Stimulated activated CD4-positive, alpha-beta T cell treated with anti-CD3 and anti-CD28 coated beads, Interleukin-2, amount 100 ng/mL, for 24 hours (primary cell): Measurements from ENCODE around the gene AGAP9.
A peak's percentile ranks its signal among the peaks of the same experiment; 100 is the strongest.
"Not testable (repeated sequence)": the region's sequence is repeated elsewhere in the genome, so short reads cannot be mapped to it uniquely, and the experiment has no call there.

Experiments
- DNase-seq, 2 donors: peaks; one replicate each; pipeline ENCODE4 v3.0.0-alpha.2; 2020

Gene AGAP9

GRCh38 chr10:47484786-47485185 is 38.7 kb downstream of the AGAP9 start:
- not testable (repeated sequence) for DNase-seq

DNA sequence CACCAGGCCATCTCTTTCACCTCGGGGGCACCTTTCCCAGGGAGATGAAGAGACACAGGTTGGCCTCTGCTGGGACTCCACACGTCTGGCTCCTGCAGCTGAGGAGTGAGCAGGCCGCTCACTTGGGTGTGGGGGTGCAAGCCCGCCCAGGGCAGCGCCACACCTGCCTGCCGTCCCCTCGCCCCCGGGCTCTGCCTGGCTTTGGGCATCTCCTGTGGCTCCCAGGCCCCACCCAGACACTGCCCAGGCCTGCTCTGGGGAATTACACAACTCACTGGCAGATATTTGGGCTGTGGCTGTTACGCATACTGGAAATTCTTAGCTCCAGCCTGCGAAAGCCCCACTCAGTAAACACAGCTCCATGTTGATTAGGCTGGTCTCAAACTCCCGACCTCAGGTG is 39.5 kb downstream of the AGAP9 start, which contains the start of gene ANXA8:
TSS of gene ANXA8 (minus strand) at position 193 of the 400 bp plus-strand sequence. CDS start at position 11, 182 bp downstream.
- not testable (repeated sequence) for DNase-seq

GRCh38 chr10:47482367-47482766 is 41.1 kb downstream of the AGAP9 start:
- DNase-seq = not testable (repeated sequence)

GRCh38 chr10:47481768-47482181 is 41.7 kb downstream of the AGAP9 start:
- not testable (repeated sequence) for DNase-seq

DNA sequence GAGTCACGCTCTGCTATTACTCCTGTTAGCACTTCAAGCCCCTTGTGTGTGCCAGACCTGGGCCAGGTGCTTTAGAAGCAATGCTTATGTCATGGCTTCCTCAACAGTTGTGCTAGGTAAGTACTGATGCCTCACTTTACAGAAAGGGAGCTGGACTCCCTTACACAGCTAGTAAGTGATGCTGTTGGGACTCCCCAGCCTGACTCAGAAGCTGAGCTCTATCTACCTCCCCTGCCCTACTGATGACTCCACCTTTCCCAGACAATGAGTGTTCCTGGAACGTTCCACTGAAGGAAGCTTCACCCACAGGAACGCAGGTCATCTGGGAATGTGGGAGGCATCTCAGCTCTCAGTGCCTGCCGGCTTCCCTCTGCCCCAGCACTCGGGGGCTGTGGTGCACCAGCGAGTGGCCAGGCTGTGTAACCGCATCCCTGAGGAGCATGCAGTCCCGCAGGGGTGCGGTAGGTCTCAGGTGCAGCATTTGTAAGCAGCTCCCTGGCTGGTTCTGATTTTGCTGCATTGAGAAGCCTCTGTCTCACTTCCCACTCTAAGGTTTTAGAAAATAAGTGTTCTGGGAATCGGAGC is 42.2 kb downstream of the AGAP9 start:
- DNase-seq = not testable (repeated sequence)

DNA sequence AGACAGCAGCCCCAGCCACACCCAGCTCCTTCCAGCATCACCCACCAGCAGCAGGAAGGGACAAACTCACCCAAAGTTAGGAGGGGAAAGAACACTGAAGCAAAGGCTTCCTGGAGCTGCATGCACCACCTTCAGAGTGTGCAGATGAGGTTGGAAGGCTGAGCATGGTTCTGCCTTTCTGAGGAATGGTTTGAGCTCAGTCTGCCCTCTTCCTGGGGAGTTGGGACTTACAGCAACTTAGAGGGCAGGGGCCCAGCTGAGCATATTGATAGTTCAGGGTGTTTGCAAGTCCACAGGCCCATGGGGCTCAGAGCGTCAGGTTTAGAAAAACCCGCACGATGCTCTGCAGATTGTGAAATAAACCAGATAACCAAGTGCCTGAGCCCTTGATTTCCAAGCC is 43.3 kb downstream of the AGAP9 start:
- not testable (repeated sequence) for DNase-seq

DNA sequence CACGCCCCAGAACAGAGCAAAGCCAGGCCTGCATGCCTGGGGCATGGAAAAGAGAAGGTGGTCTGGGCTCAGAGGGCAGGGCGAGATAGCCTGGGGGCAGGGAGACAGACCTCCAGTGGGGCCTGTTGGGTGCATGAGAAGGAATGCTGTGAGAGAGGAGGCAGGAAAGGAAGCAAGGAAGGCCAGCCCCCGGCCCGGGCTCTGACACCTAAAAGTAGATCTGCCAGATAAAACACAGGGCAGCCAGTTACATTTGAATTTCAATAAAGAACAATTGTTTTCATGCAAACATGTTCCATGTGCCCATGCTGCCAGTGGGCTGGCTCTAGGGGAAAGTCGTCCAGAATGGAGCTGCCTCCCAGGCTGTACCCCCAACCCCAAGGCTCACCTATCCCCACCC is 45.3 kb downstream of the AGAP9 start:
- DNase-seq = not testable (repeated sequence)

DNA sequence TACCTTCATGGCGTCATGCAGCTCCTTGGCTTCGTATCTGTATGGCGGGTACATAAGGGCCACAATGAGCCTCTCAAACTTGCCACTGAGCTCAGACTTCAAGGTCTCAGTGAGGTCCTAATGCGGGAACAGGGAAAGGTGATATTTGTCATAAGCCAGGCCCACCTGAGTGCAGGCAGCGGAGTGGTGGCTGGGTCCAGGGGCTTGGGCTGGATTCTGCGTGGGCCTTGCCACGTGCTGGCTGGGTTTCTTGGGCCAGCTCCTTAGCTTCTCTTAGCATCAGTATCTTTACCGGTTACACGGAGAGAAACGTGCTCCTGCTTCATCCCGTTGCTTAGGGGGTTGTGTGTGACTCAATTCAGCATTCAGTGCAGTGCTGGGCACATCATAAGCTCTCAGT is 46.4 kb downstream of the AGAP9 start:
- not testable (repeated sequence) for DNase-seq

DNA sequence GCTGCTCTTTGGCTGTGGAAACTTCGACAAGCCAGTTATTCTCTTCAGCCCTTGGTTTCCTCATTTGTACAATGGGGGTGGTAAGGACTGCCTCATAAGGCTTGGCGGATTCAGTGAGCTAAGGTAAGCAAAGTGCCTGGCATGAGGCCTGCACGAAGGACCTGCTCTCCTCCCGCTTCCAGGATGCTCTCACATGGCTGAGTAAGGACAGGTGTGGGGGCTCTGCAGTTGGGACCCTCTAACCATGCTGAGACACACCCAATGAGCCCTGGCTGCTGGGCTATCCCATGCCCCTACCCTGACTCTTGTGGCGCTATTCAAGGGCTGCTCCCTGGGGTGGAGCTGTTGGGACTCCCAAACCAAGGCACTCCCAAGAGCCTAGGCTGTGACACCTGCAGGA is 48.3 kb downstream of the AGAP9 start:
- not testable (repeated sequence) for DNase-seq

GRCh38 chr10:47473516-47473915 is 49.9 kb downstream of the AGAP9 start:
- DNase-seq = not testable (repeated sequence)

- DNase-seq = not testable (repeated sequence)
Measured at GRCh38 chr10:47472647-47473046, 50.8 kb downstream of the AGAP9 start.

- DNase-seq = not testable (repeated sequence)
Measured at GRCh38 chr10:47472072-47472471, 51.4 kb downstream of the AGAP9 start.

DNA sequence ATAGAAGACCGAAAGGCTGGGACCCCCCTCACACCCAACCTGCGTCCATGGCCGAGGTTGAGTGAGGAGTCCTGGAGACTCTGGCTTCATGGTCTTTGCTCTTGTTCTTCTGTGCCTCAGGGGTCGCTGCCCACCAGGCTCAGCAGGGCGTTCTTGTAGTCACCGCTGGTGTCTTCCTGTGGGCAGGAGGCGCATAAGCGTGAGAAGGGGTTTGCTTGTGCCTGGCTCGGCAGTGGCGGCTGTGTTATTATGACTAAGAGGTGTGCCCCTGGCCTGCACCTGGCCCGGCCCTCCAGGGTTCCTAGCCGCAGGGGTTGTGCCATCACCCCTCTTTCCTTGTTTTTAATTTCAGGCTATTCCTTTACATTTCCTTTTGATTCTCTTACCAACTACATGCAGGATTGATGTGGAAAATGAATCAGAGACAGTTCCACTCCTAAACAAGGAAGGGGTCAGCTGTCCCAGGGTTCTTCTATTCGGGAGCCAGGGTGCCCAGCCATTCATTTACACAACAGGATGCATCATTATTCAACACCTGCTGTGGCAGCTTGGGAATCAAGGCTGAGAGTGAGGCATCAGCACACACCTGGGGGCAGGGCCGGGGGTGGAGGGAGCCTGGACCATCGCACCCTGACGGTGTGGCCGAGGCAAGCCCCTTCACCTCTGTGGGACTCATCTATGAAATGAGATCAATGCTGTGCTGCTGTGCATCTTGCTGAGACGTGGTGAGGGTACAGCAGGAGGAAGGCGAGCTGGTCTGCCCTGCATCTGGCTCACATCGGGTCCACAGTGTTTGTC is 54.5 kb downstream of the AGAP9 start:
- DNase-seq = not testable (repeated sequence)

DNA sequence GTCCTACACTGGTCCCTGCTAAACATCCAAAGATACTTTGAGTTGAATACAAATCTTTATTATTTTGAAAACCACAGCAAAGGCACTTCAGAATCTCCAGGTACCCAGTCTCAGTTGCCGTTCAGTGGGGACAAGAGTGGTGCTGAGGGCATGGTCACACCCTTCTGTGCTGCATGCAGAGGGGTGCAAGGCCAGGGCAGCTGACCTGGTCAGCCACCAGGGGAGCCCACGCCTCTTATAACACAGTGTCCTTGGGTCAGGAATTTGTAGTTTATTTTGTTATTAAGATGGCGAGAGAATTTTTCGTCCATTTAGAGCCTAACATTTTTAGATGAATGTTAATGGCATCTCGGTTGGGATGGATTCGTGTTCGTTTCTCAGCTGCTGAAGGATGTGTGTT is 55.5 kb downstream of the AGAP9 start:
- DNase-seq = not testable (repeated sequence)

- not testable (repeated sequence) for DNase-seq
Measured at GRCh38 chr10:47467458-47467857, 56.0 kb downstream of the AGAP9 start.

- not testable (repeated sequence) for DNase-seq
Measured at GRCh38 chr10:47465216-47465917, 58.1 kb downstream of the AGAP9 start.

DNA sequence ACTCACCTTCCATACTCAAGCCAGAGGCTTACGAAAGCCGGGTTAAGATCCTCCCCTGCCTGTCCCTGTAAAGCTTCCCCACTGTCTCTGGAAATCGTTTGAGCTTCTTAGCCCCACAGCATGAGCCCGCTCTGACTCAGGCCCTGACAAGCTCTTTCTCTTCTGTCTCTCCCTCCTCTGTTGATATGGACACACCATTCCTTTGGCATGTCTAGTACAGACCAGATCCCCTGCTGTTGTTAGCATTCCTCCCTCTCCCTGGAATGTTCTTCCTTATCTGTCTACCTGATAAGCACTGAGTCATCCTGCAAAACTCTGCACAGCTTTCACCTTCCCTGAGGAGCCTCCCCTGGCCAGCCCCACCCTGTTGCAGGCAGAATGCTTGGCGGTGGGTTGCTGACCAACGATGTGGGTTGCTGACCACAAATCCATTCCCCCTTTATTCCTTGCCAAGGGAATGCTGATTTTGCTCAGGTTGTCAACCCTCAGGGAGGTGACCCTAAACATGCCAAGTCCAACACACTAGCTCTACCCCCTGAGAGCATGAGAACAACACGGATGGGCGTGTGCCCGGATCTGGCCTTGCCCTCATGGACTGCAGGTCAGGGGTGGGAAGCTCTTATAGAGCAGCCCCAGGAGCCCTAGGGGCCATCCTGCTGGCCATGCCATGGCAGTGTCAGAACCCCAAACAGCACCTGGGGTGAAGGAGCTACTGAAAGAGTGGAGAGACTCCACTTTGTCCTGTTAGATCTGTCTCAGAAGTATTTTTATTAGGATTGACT is 60.7 kb downstream of the AGAP9 start:
- not testable (repeated sequence) for DNase-seq

DNA sequence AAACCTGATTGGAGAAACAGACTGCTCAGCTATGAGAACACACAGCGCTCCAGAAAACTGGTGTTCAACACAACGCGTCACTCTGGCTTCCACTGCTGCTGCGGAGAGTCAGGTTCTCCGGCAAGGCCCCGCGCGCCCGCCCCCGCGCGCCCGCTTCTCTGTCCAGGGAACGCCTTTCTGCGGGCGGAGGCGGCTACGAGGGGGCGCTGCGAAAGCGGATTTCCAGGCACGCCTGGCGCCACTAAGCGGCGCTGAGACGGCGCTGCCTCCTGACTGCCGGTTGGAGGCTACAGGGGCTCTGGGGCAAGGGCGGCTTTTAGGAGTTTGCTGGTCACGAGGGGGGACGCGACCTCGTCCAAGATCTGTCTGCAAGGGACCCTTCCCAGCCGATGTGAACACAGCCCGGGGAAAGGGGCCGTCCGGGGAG is 62.2 kb downstream of the AGAP9 start:
- peak in 1 of 2 donors; percentile 45 for DNase-seq

GRCh38 chr10:47458466-47459154 is 64.8 kb downstream of the AGAP9 start:
- DNase-seq = no peak

- DNase-seq = no peak
Measured at GRCh38 chr10:47457826-47458225, 65.6 kb downstream of the AGAP9 start.

- no peak for DNase-seq
Measured at GRCh38 chr10:47457528-47457820, 66.0 kb downstream of the AGAP9 start.
